HUES48 (cell line): ENCODE data around the gene PCDH10.

Source experiments
- H3K27ac ChIP-seq: one replicate; pipeline ENCODE4 v1.7.0; 2013; ENCODE audit warnings: low read depth, low read length, inconsistent platforms
- H3K27me3 ChIP-seq: 2 replicates; pipeline ENCODE4 v1.6.1; 2013; ENCODE audit warnings: mild to moderate bottlenecking, low read length; ENCODE audit not compliant: control insufficient read depth, insufficient read depth
- H3K36me3 ChIP-seq: 2 replicates; pipeline ENCODE4 v1.6.1; 2013; ENCODE audit warnings: low read length; ENCODE audit not compliant: control insufficient read depth, insufficient read depth
- H3K4me1 ChIP-seq: 2 replicates; pipeline ENCODE4 v1.6.1; 2013; ENCODE audit warnings: mild to moderate bottlenecking, low read length; ENCODE audit not compliant: control insufficient read depth, insufficient read depth
- H3K4me3 ChIP-seq: 2 replicates; pipeline ENCODE4 v1.5.1; 2013; ENCODE audit warnings: mild to moderate bottlenecking, low read depth, low read length
- H3K9ac ChIP-seq: 2 replicates; pipeline ENCODE4 v1.6.1; 2013; ENCODE audit warnings: mild to moderate bottlenecking, low read depth, low read length, moderate library complexity
- H3K9me3 ChIP-seq: 2 replicates; pipeline ENCODE4 v1.6.1; 2013; ENCODE audit warnings: low read length; ENCODE audit not compliant: control insufficient read depth, insufficient read depth

The PCDH10 gene

GRCh38 chr4:133143775-133144430 lies 5.2 kb upstream of the PCDH10 start:
- no peak overlapping the region for H3K4me3 ChIP-seq
- no peaks in the 10 kb centered on the region for H3K9me3 ChIP-seq
- no peaks in the 10 kb centered on the region for H3K36me3 ChIP-seq
- peaks cover 40% of the 10 kb centered on the region for H3K27me3 ChIP-seq
- peaks cover 18% of the 10 kb centered on the region for H3K4me1 ChIP-seq
- H3K9ac ChIP-seq = no peak overlapping the region
- no peak overlapping the region for H3K27ac ChIP-seq

- no peak overlapping the region for H3K9ac ChIP-seq
- no peak overlapping the region for H3K4me3 ChIP-seq
- H3K27me3 ChIP-seq = peaks cover 52% of the 10 kb centered on the region
- no peaks in the 10 kb centered on the region for H3K9me3 ChIP-seq
- H3K36me3 ChIP-seq = no peaks in the 10 kb centered on the region
- H3K27ac ChIP-seq = no peak overlapping the region
- H3K4me1 ChIP-seq = peaks cover 29% of the 10 kb centered on the region
Measured at GRCh38 chr4:133145241-133145640, 3.9 kb upstream of the PCDH10 start.

- no peak overlapping the region for H3K27ac ChIP-seq
- H3K9me3 ChIP-seq = no peaks in the 10 kb centered on the region
- H3K9ac ChIP-seq = no peak overlapping the region
- H3K4me3 ChIP-seq = peak overlapping the region; percentile 63
- H3K27me3 ChIP-seq = peaks cover 60% of the 10 kb centered on the region
- H3K4me1 ChIP-seq = peaks cover 31% of the 10 kb centered on the region
- no peaks in the 10 kb centered on the region for H3K36me3 ChIP-seq
Measured at GRCh38 chr4:133145758-133146573, 3.1 kb upstream of the PCDH10 start.

GRCh38 chr4:133146574-133147241 lies 2.4 kb upstream of the PCDH10 start:
- H3K27me3 ChIP-seq = peaks cover 67% of the 10 kb centered on the region
- H3K4me1 ChIP-seq = peaks cover 31% of the 10 kb centered on the region
- no peaks in the 10 kb centered on the region for H3K9me3 ChIP-seq
- H3K36me3 ChIP-seq = no peaks in the 10 kb centered on the region
- H3K9ac ChIP-seq = no peak overlapping the region
- H3K4me3 ChIP-seq = peak overlapping the region; percentile 63
- no peak overlapping the region for H3K27ac ChIP-seq

GRCh38 chr4:133147286-133147821 lies 1.7 kb upstream of the PCDH10 start:
- peak overlapping the region; percentile 63 for H3K4me3 ChIP-seq
- 0 out of 2 replicates have a peak overlapping the region, but pooled peaks have one; percentile 3 for H3K9ac ChIP-seq
- H3K27ac ChIP-seq = no peak overlapping the region
- peaks cover 31% of the 10 kb centered on the region for H3K4me1 ChIP-seq
- peaks cover 73% of the 10 kb centered on the region for H3K27me3 ChIP-seq
- H3K36me3 ChIP-seq = no peaks in the 10 kb centered on the region
- H3K9me3 ChIP-seq = no peaks in the 10 kb centered on the region

GRCh38 chr4:133147921-133148689 lies 989 bp upstream of the PCDH10 start:
- no peaks in the 10 kb centered on the region for H3K9me3 ChIP-seq
- peaks cover 81% of the 10 kb centered on the region for H3K27me3 ChIP-seq
- H3K9ac ChIP-seq = no peak overlapping the region
- H3K27ac ChIP-seq = no peak overlapping the region
- peaks cover 39% of the 10 kb centered on the region for H3K4me1 ChIP-seq
- H3K4me3 ChIP-seq = peak overlapping the region; percentile 63
- H3K36me3 ChIP-seq = no peaks in the 10 kb centered on the region

GRCh38 chr4:133149364-133149695 lies 236 bp downstream of the PCDH10 start:
- Histone ChIP-seq H3K27me3 (peaks cover 93% of the 10 kb centered on the region), H3K4me3 (peak overlapping the region; percentile 69), H3K9me3 (no peaks in the 10 kb centered on the region), H3K36me3 (no peaks in the 10 kb centered on the region), H3K4me1 (peaks cover 50% of the 10 kb centered on the region), H3K9ac (no peak overlapping the region), H3K27ac (no peak overlapping the region)

- H3K9me3 ChIP-seq = no peaks in the 10 kb centered on the region
- no peak overlapping the region for H3K27ac ChIP-seq
- H3K36me3 ChIP-seq = no peaks in the 10 kb centered on the region
- H3K9ac ChIP-seq = no peak overlapping the region
- H3K4me1 ChIP-seq = peaks cover 50% of the 10 kb centered on the region
- peak overlapping the region; percentile 69 for H3K4me3 ChIP-seq
- H3K27me3 ChIP-seq = peaks cover 91% of the 10 kb centered on the region
Measured at GRCh38 chr4:133149932-133150471, 908 bp downstream of the PCDH10 start.

- H3K27me3 ChIP-seq = peaks cover 83% of the 10 kb centered on the region
- peaks cover 49% of the 10 kb centered on the region for H3K4me1 ChIP-seq
- H3K9ac ChIP-seq = no peak overlapping the region
- no peak overlapping the region for H3K27ac ChIP-seq
- H3K4me3 ChIP-seq = peak overlapping the region; percentile 69
- no peaks in the 10 kb centered on the region for H3K36me3 ChIP-seq
- H3K9me3 ChIP-seq = no peaks in the 10 kb centered on the region
Measured at GRCh38 chr4:133150486-133151340, 1.6 kb downstream of the PCDH10 start.

- H3K9me3 ChIP-seq = no peaks in the 10 kb centered on the region
- H3K4me1 ChIP-seq = peaks cover 43% of the 10 kb centered on the region
- H3K9ac ChIP-seq = no peak overlapping the region
- no peaks in the 10 kb centered on the region for H3K36me3 ChIP-seq
- H3K27ac ChIP-seq = no peak overlapping the region
- H3K4me3 ChIP-seq = peak overlapping the region; percentile 69
- H3K27me3 ChIP-seq = peaks cover 77% of the 10 kb centered on the region
Measured at GRCh38 chr4:133151341-133151690, 2.2 kb downstream of the PCDH10 start.
